ENCODE measurements around the gene ALX4. TPM values are rescaled to one million over a fixed set of nuclear protein-coding genes. Genes with fewer than 3 reads are reported as not detected.

Gene ALX4
- total RNA-seq, 1 donor from 2014 or later: not detected

- no peak for TF ChIP-seq CTCF (IDR thresholded peaks at IDR 0.05)
- Histone ChIP-seq H3K4me1 (no peaks in the 10 kb centered on the region), H3K27ac (no peak overlapping the region), H3K9me3 (no peaks in the 10 kb centered on the region), H3K4me3 (no peak overlapping the region), H3K27me3 (peaks cover 19% of the 10 kb centered on the region), H3K36me3 (no peaks in the 10 kb centered on the region)
- ATAC-seq (no peak), DNase-seq (no peak)
- intact Hi-C loops (cut with DNase I): no loop called here
Measured at GRCh38 chr11:44342616-44343015, 32.7 kb upstream of the ALX4 start.

GRCh38 chr11:44340656-44341055, 30.7 kb upstream of the ALX4 start:
- no peak for ATAC-seq
- H3K27me3 ChIP-seq: peaks cover 37% of the 10 kb centered on the region
- H3K4me3 ChIP-seq: no peak overlapping the region
- intact Hi-C loops (cut with DNase I): no loop called here
- no peak overlapping the region for H3K27ac ChIP-seq
- no peaks in the 10 kb centered on the region for H3K9me3 ChIP-seq
- H3K4me1 ChIP-seq: no peaks in the 10 kb centered on the region
- TF ChIP-seq CTCF (IDR thresholded peaks at IDR 0.05): no peak
- DNase-seq: no peak
- no peaks in the 10 kb centered on the region for H3K36me3 ChIP-seq

- intact Hi-C loops (cut with DNase I): no loop called here
- ATAC-seq: no peak
- Histone ChIP-seq H3K27ac (no peak overlapping the region), H3K9me3 (no peaks in the 10 kb centered on the region), H3K4me3 (no peak overlapping the region), H3K27me3 (peaks cover 49% of the 10 kb centered on the region), H3K4me1 (no peaks in the 10 kb centered on the region), H3K36me3 (no peaks in the 10 kb centered on the region)
- TF ChIP-seq CTCF (IDR thresholded peaks at IDR 0.05): no peak
- no peak for DNase-seq
Measured at GRCh38 chr11:44339530-44339883, 29.6 kb upstream of the ALX4 start.

- Histone ChIP-seq H3K27me3 (peaks cover 55% of the 10 kb centered on the region), H3K4me3 (no peak overlapping the region), H3K9me3 (no peaks in the 10 kb centered on the region), H3K27ac (no peak overlapping the region), H3K36me3 (no peaks in the 10 kb centered on the region), H3K4me1 (no peaks in the 10 kb centered on the region)
- ATAC-seq: no peak
- no peak for TF ChIP-seq CTCF (IDR thresholded peaks at IDR 0.05)
- intact Hi-C loops (cut with DNase I): no loop called here
- DNase-seq: no peak
Measured at GRCh38 chr11:44338698-44339529, 29.0 kb upstream of the ALX4 start.

- Histone ChIP-seq H3K4me3 (no peak overlapping the region), H3K9me3 (no peaks in the 10 kb centered on the region), H3K4me1 (no peaks in the 10 kb centered on the region), H3K27me3 (peaks cover 55% of the 10 kb centered on the region), H3K27ac (no peak overlapping the region), H3K36me3 (no peaks in the 10 kb centered on the region)
- no peak for TF ChIP-seq CTCF (IDR thresholded peaks at IDR 0.05)
- DNase-seq: peak; percentile 27
- intact Hi-C loops (cut with DNase I): no loop called here
- ATAC-seq: no peak
Measured at GRCh38 chr11:44338026-44338425, 28.1 kb upstream of the ALX4 start.
